ENCODE data around the gene PTTG1IP. TPM values are rescaled to one million over a fixed set of nuclear protein-coding genes. Genes with fewer than 3 reads are reported as not detected.
"Not testable (repeated sequence)": the region's sequence is repeated elsewhere in the genome, so short reads cannot be mapped to it uniquely, and the experiment has no call there.

The PTTG1IP gene
- polyA plus RNA-seq (2013, experiment 1 of 2; ENCODE audit: insufficient read length), result 204 TPM
- polyA plus RNA-seq (2013, experiment 2 of 2; ENCODE audit: insufficient read length), result 205 TPM

GRCh38 chr21:44873356-44874239, at the start of gene PTTG1IP:
TSS of gene PTTG1IP (minus strand) at chr21:44873690. CDS start at chr21:44873616, 74 bp downstream.
- DNase-seq, result peak; percentile 98

- no peak for DNase-seq
These were observed 48.4 kb upstream of the PTTG1IP start for GRCh38 chr21:44921928-44922327.

- DNase-seq, result no peak
These were observed 47.5 kb upstream of the PTTG1IP start, which contains the start of gene ITGB2 for GRCh38 chr21:44920694-44921604. TSS of gene ITGB2 (minus strand) at chr21:44920899. CDS start at chr21:44910782, 10,117 bp downstream.

DNA sequence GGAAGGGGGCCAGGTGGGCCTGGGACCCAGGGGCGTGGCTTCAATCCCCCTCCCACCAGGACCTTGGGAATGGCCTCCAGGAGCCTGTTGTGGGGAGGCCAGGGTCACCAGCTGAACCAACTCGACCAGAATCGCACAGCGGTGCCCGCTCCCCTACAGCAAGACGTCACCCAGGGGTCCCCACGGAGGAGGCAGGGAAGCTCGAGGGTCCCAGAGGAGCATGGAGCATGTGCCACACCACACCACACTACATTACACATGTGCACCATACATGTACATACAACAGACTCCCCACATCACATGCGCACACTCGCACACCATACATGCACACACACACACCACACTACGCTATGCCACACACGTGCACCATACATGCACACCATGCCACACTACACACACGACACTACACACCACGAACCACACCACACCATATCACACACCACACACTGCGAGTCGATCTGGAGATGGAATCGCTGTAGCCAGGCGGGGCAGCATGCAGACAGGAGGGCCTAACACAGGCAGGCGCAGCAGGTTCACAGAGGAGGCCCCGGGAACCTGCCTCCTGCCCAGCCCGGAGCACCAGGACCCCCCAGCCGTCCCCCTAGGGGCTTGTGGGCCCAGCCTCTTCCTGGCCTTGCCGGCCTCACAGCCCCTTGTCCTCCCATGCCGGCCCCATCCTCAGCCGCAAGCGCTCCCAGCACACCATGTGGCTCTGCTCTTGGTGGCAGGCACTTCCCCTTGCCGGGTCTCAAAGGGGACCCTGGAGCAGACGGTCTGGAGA, 46.6 kb upstream of the PTTG1IP start:
- DNase-seq, result no peak

GRCh38 chr21:44919111-44919912, 45.8 kb upstream of the PTTG1IP start:
- DNase-seq, result no peak

GRCh38 chr21:44918581-44919033, 45.1 kb upstream of the PTTG1IP start:
- no peak for DNase-seq

DNA sequence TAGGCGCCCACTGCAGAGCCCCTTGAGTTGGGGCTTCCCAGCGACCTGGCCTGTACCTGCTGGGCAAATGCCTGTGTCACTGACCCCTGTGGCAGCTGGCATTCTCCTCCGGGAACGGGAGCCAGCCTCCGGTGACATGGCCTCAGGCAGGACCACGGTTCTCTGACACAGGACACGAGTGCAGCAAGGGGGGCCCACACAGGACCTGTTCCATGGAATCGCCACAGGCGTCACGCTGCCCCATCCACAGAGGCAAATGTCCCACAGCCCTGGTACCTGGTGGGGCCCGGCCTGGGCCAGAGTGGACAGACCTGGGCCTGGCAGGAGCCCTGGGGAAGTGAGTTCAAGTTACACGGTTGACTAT, 44.6 kb upstream of the PTTG1IP start:
- DNase-seq, result no peak

GRCh38 chr21:44917446-44918106, 44.1 kb upstream of the PTTG1IP start:
- no peak for DNase-seq

DNA sequence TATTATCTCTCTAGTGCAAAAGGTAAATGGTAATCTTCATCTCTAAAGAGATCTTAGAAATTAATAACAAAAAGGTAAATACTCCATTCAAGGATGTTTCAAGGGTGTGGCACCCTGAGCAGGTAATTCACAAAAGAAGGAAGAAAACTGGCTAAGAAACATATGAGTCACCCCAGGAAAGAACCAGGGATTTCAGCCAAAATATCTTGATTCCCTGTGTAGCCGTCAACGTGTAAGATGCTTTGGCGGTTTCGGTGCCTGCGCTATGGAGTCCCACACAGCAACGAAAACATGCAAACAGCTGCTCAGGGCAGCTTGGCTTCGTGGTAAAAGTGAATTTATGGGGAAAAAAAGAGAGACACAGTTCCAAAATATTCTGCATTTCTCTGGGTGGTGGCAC, 43.5 kb upstream of the PTTG1IP start:
- DNase-seq, result no peak

DNA sequence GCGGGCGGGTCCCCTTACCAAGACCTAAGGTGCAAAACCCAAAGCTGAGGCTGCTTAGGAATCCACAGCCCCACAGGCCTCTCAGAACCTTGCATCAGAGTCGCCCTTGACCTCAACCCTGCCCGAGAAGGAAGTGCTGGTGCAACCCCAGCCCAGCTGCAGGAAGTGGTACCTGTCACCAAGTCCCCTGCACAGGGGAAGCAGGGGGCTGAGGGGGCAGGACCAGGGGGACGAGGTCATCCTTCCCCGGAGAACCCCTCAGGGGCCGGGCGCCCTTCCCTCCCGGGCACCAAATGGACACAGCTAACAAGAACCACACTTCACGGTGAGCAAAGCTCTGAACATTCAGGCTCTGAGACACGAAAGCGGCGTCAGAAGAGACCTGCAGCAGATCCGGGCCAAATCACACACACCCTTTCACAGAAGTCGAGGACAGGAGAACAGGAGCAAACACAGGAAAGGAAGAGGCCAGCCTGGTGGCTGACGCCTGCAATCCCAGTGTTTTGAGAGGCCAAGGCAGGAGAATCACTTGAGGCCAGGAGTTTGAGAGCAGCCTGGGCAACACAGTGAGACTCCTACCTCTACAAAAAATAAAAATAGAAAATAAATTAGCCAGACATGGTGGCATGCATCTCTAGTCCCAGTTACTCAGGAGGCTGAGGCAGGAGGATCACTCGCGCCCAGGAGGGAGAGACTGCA, 40.8 kb upstream of the PTTG1IP start:
- no peak for DNase-seq

- no peak for DNase-seq
These were observed 40.1 kb upstream of the PTTG1IP start for GRCh38 chr21:44913425-44914175.

- DNase-seq, result not testable (repeated sequence)
These were observed 39.3 kb upstream of the PTTG1IP start for GRCh38 chr21:44912506-44913412.

GRCh38 chr21:44912158-44912473, 38.6 kb upstream of the PTTG1IP start:
- no peak for DNase-seq

DNA sequence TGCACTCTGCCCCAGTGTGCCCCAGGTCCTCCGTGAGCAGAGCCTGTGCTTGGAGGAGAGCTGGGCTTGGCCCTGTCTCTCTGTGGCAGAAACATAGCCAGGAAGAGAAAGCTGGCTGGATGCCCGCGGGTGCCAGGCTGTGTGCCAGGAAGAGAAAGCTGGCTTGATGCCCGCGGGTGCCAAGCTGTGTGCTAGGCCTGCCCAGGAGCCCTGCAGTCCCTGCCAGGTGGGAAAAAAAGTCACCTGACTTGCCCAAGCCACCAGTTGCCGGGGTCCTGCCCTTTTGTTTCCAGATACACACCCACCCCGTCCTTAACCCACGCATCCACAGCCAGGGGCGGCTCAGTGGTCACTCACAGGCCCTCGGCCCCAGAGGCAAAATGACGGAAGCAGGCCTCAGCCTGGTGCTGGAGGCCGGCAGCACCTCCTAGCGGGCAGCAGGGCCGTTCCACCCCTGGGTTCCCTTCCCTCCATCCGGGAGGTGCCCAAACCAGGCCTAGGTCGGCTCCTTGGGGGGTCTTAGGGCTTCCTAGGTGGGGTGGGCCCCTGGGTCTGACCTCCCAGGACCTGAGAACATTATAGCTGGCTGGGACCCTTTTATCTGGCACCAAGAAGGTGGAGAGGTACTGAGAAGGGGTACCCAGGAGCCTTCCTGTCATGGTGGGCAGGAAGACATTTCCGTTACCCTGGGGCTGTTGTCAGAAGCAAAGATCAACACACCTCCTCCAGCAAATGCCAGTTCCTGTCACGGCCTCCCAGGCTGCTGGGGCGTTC, 38.1 kb upstream of the PTTG1IP start:
- DNase-seq, result no peak

GRCh38 chr21:44911068-44911383, 37.5 kb upstream of the PTTG1IP start:
- no peak for DNase-seq

DNA sequence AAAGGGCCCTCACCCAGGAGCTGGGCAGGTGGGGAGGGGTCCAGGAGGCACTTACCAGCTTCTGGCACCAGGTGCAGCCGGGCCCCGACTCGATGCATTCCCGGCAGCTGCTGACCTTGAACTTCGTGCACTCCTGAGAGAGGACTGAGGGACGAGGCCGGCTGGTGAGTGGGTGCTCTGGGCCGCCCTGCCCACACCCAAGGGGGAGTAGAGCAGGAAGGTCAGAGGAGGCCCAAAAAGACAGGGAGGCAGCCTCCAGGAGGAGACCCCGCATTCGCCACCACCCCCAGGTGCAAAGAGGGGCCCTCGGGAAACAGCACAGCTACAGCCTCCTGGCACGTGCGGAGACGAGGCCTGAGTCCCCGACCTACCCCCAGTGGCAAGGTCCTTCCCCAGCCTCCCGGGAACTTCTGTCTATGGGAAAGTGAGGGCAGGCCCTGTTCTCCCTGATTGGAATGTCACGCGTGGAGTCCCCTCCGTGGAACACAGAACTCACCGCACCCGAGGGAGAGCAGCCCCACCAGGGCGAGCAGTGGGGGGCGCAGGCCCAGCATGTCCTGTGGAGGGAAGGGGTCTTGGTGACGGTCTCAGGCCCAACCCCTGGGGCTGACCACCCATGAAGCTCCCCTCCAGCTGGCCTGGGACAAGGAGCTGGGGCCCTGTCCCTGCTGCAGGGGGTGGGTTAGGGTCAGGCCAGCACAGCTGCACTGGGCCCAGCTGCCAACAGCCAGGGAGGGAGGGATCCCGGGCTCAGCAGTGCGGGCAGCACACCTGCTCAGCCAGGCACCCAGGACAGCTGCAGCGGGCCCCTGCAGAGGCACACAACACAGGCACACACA, 37.0 kb upstream of the PTTG1IP start:
- DNase-seq, result no peak

DNA sequence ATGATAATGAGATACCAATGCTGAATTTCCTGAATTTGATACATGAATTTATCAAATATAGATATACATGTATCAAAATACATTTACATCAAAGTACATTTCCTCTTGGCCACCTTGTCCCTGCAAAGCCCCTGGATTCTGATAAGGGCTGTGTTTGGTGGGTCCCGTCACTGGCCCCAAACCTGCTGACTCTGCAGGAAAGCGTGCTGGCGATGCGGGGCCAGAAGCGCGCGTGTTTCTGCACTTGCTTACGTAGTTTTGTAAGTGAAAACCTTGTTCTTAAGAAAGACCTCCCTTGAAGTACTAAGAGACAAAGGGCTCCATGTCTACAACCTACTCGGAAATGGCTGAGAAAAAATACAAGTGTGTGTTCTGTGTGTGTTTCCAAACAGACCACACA, 36.2 kb upstream of the PTTG1IP start:
- DNase-seq, result no peak
